ENCODE results near the gene RAB27A. TPM values are rescaled to one million over a fixed set of nuclear protein-coding genes. Genes with fewer than 3 reads are reported as not detected.
"Not testable (repeated sequence)": the region's sequence is repeated elsewhere in the genome, so short reads cannot be mapped to it uniquely, and the experiment has no call there.

Gene RAB27A
- total and polyA plus RNA-seq, 12 donors: 3.0 to 13.9 (median 4.3) TPM

GRCh38 chr15:55256281-55257011 lies 33.2 kb downstream of the RAB27A start:
- Histone ChIP-seq H3K27me3 (no peaks in the 10 kb centered on the region), H3K4me3 (no peak overlapping the region), H3K36me3 (peaks cover 0 to 9% (median 0%) of the 10 kb centered on the region in 9 donors), H3K27ac (peak overlapping the region in 3 of 10 donors; percentile 58 to 73 (median 62)), H3K4me1 (peaks cover 0 to 65% (median 0%) of the 10 kb centered on the region in 9 donors), H3K9me3 (no peaks in the 10 kb centered on the region)
- ATAC-seq (no peak), DNase-seq (no peak)
- TF ChIP-seq CTCF (IDR thresholded peaks at IDR 0.05): no peak
- 93 to 95% methylated on average over 4 of the region's 4 CpGs for WGBS, 2 donors
- intact Hi-C loops (cut with DNase I): no loop called here

GRCh38 chr15:55255714-55256113 lies 33.9 kb downstream of the RAB27A start:
- peaks cover 0 to 72% (median 0%) of the 10 kb centered on the region in 9 donors for H3K4me1 ChIP-seq
- intact Hi-C loops (cut with DNase I): no loop called here
- H3K36me3 ChIP-seq: peaks cover 0 to 9% (median 0%) of the 10 kb centered on the region in 9 donors
- DNase-seq (no peak), ATAC-seq (peak in 5 of 8 donors; percentile 25 to 76 (median 72))
- WGBS, 2 donors: 58 to 65% methylated on average over 5 of the region's 5 CpGs
- peak overlapping the region in 4 of 10 donors; percentile 36 to 73 (median 60) for H3K27ac ChIP-seq
- TF ChIP-seq CTCF (IDR thresholded peaks at IDR 0.05): no peak
- no peaks in the 10 kb centered on the region for H3K27me3 ChIP-seq
- peak overlapping the region in 6 of 10 donors; percentile 5 to 40 (median 34) for H3K4me3 ChIP-seq
- no peaks in the 10 kb centered on the region for H3K9me3 ChIP-seq

GRCh38 chr15:55254916-55255679 lies 34.5 kb downstream of the RAB27A start:
- no peak for TF ChIP-seq CTCF (IDR thresholded peaks at IDR 0.05)
- peak overlapping the region in 6 of 10 donors; percentile 5 to 40 (median 34) for H3K4me3 ChIP-seq
- H3K4me1 ChIP-seq: peaks cover 0 to 78% (median 0%) of the 10 kb centered on the region in 9 donors
- no peaks in the 10 kb centered on the region for H3K9me3 ChIP-seq
- peaks cover 0 to 8% (median 0%) of the 10 kb centered on the region in 9 donors for H3K36me3 ChIP-seq
- no peak for DNase-seq
- WGBS, 2 donors: 75 to 85% methylated on average over 4 of the region's 4 CpGs
- H3K27ac ChIP-seq: peak overlapping the region in 4 of 10 donors; percentile 36 to 73 (median 60)
- intact Hi-C loops (cut with DNase I): no loop called here
- no peaks in the 10 kb centered on the region for H3K27me3 ChIP-seq
- ATAC-seq: peak in 1 of 8 donors; percentile 37

GRCh38 chr15:55253580-55253979 lies 36.0 kb downstream of the RAB27A start:
- no peaks in the 10 kb centered on the region for H3K27me3 ChIP-seq
- peaks cover 0 to 6% (median 0%) of the 10 kb centered on the region in 9 donors for H3K36me3 ChIP-seq
- H3K4me3 ChIP-seq: no peak overlapping the region
- H3K9me3 ChIP-seq: no peaks in the 10 kb centered on the region
- ATAC-seq (no peak), DNase-seq (no peak)
- WGBS, 2 donors: 78 to 80% methylated on average over 3 of the region's 3 CpGs
- intact Hi-C loops (cut with DNase I): no loop called here
- peaks cover 0 to 93% (median 0%) of the 10 kb centered on the region in 9 donors for H3K4me1 ChIP-seq
- TF ChIP-seq CTCF (IDR thresholded peaks at IDR 0.05): no peak
- H3K27ac ChIP-seq: peak overlapping the region in 1 of 10 donors; percentile 64

GRCh38 chr15:55252201-55252600 lies 37.4 kb downstream of the RAB27A start:
- peak overlapping the region in 1 of 10 donors; percentile 77 for H3K27ac ChIP-seq
- peaks cover 0 to 96% (median 0%) of the 10 kb centered on the region in 9 donors for H3K4me1 ChIP-seq
- H3K36me3 ChIP-seq; DNase-seq; intact Hi-C loops (cut with DNase I); H3K9me3 ChIP-seq; ATAC-seq; H3K27me3 ChIP-seq; H3K4me3 ChIP-seq: not testable (repeated sequence)
- 95 to 98% methylated on average over 8 of the region's 8 CpGs for WGBS, 2 donors
